Esophagus (tissue), 2 donors: ENCODE results near the gene MIDN. TPM values are rescaled to one million over a fixed set of nuclear protein-coding genes. Genes with fewer than 3 reads are reported as not detected.

ENCODE experiments used
- polyA plus RNA-seq, 2 donors: library from polyadenylated mRNA; stranded (reverse); fragments of 200-250 nt; gene quantifications; one replicate each; pipeline ENCODE4 v1.2.3, GENCODE V29; 2013
- donor health status: healthy with polysubstance abuse.
- donor health status: Bipolar disorder and iron deficiency.

MIDN gene
- polyA plus RNA-seq, 2 donors: 36.4 to 38.7 TPM

Other genes starting within 250 kb of the MIDN start
- gene GRIN3B, start 248.2 kb upstream of the MIDN start, polyA plus RNA-seq: under 1 TPM; 0.01 to 0.04 TPM
- 100 to 1,000 TPM; 142 to 238 TPM for gene TMEM259, start 227.5 kb upstream of the MIDN start, polyA plus RNA-seq
- not detected for gene RNU6-2, start 227.1 kb upstream of the MIDN start, polyA plus RNA-seq
- 100 to 1,000 TPM in 1 of 2 donors, 10 to 100 TPM in 1; 84.4 to 106 TPM for gene CNN2, start 222.0 kb upstream of the MIDN start, polyA plus RNA-seq
- gene ABCA7, start 208.5 kb upstream of the MIDN start, polyA plus RNA-seq: 10 to 100 TPM; 11.4 to 26.4 TPM
- 10 to 100 TPM in 1 of 2 donors, 1 to 10 TPM in 1; 8.9 to 17.7 TPM for gene ARHGAP45, start 181.4 kb upstream of the MIDN start, polyA plus RNA-seq
- gene POLR2E, start 153.2 kb upstream of the MIDN start, polyA plus RNA-seq: 100 to 1,000 TPM in 1 of 2 donors, 10 to 100 TPM in 1; 77.9 to 162 TPM
- 100 to 1,000 TPM; 271 to 294 TPM for gene GPX4, start 144.6 kb upstream of the MIDN start, polyA plus RNA-seq
- 10 to 100 TPM; 43.1 to 56.5 TPM for gene SBNO2, start 74.3 kb upstream of the MIDN start, polyA plus RNA-seq
- gene STK11, start 42.8 kb upstream of the MIDN start, polyA plus RNA-seq: 10 to 100 TPM; 38.8 to 61.4 TPM
- gene CBARP, start 10.6 kb upstream of the MIDN start, polyA plus RNA-seq: 1 to 10 TPM in 1 of 2 donors, under 1 TPM in 1; 0.95 to 1.3 TPM
- 100 to 1,000 TPM; 234 to 289 TPM for gene ATP5F1D, start 6.8 kb upstream of the MIDN start, polyA plus RNA-seq
- gene CIRBP, start 20.7 kb downstream of the MIDN start, polyA plus RNA-seq: 100 to 1,000 TPM; 231 to 265 TPM
- 10 to 100 TPM; 45.8 to 46.7 TPM for gene FAM174C, start 26.9 kb downstream of the MIDN start, polyA plus RNA-seq
- under 1 TPM; 0.18 to 0.39 TPM for gene EFNA2, start 37.3 kb downstream of the MIDN start, polyA plus RNA-seq
- gene NDUFS7, start 135.3 kb downstream of the MIDN start, polyA plus RNA-seq: 100 to 1,000 TPM; 106 to 160 TPM
- 10 to 100 TPM; 10.9 to 18.4 TPM for gene GAMT, start 153.0 kb downstream of the MIDN start, polyA plus RNA-seq
- 10 to 100 TPM; 64.9 to 75.3 TPM for gene DAZAP1, start 159.0 kb downstream of the MIDN start, polyA plus RNA-seq
- 1,000 to 10,000 TPM; 2,888 to 3,260 TPM for gene RPS15, start 189.8 kb downstream of the MIDN start, polyA plus RNA-seq
- gene APC2, start 201.5 kb downstream of the MIDN start, polyA plus RNA-seq: under 1 TPM; 0.02 to 0.10 TPM
- 10 to 100 TPM; 17.8 to 28.1 TPM for gene C19orf25, start 230.6 kb downstream of the MIDN start, polyA plus RNA-seq
- 1 to 10 TPM; 1.9 to 4.0 TPM for gene PCSK4, start 241.8 kb downstream of the MIDN start, polyA plus RNA-seq
- gene REEP6, start 242.6 kb downstream of the MIDN start, polyA plus RNA-seq: 10 to 100 TPM; 10.1 to 14.4 TPM